GM12892 (cell line): ENCODE measurements around the gene RUSC2.

Experiments used
- POLR2A ChIP-seq: IDR thresholded peaks from 2 replicates; pipeline ENCODE4 v1.6.1; 2011; ENCODE audit warnings: low read depth, low read length, control low read depth
- POLR2AphosphoS5 ChIP-seq: IDR thresholded peaks from 2 replicates; pipeline ENCODE4 v1.6.1; 2011; ENCODE audit warnings: low read depth, low read length, control low read depth

- TF ChIP-seq POLR2A (no peak), POLR2AphosphoS5 (no peak)
Measured at GRCh38 chr9:35470894-35471293, 19.0 kb upstream of the RUSC2 start.
